Astrocyte (in vitro differentiated cells and primary cell): Measurements from ENCODE around the gene NOS1AP. TPM values are rescaled to one million over a fixed set of nuclear protein-coding genes. Genes with fewer than 3 reads are reported as not detected.

Source experiments
- DNase-seq: peaks from one replicate; pipeline ENCODE4 v3.0.0-alpha.2; 2010; ENCODE audit warnings: low read depth
- FAIRE-seq: peaks from 2 replicates; lab custom pipeline; 2011; peaks lifted over from hg19 to GRCh38; lab: Jason Lieb, UNC
- H2AFZ ChIP-seq: 2 replicates; pipeline ENCODE4 v1.6.0; 2012; ENCODE audit warnings: low read depth, low read length, inconsistent platforms
- H3K27ac ChIP-seq: 2 replicates; pipeline ENCODE4 v1.5.1; 2011; ENCODE audit warnings: low read depth, low read length, inconsistent platforms
- H3K27me3 ChIP-seq: 2 replicates; pipeline ENCODE4 v1.6.0; 2011; ENCODE audit warnings: low read length, inconsistent platforms; ENCODE audit not compliant: insufficient read depth
- H3K36me3 ChIP-seq: 2 replicates; pipeline ENCODE4 v1.5.1; 2011; ENCODE audit warnings: low read length, inconsistent platforms; ENCODE audit not compliant: insufficient read depth
- H3K4me1 ChIP-seq: 2 replicates; pipeline ENCODE4 v1.5.1; 2011; ENCODE audit warnings: low read length, inconsistent platforms; ENCODE audit not compliant: insufficient read depth
- H3K4me2 ChIP-seq: 2 replicates; pipeline ENCODE4 v1.6.0; 2012; ENCODE audit warnings: low read length, inconsistent platforms
- H3K4me3 ChIP-seq: 2 replicates; pipeline ENCODE4 v1.5.1; 2011; ENCODE audit warnings: low read depth, mild to moderate bottlenecking, low read length, inconsistent platforms; ENCODE audit not compliant: insufficient read depth
- H3K79me2 ChIP-seq: 2 replicates; pipeline ENCODE4 v1.6.0; 2012; ENCODE audit warnings: mild to moderate bottlenecking, low read length, inconsistent platforms; ENCODE audit not compliant: insufficient read depth
- H3K9ac ChIP-seq: 2 replicates; pipeline ENCODE4 v1.6.0; 2012; ENCODE audit warnings: mild to moderate bottlenecking, low read length, inconsistent platforms
- H3K9me3 ChIP-seq: 2 replicates; pipeline ENCODE4 v1.5.1; 2012; ENCODE audit warnings: low read depth, mild to moderate bottlenecking, low read length, inconsistent platforms; ENCODE audit not compliant: insufficient read depth
- H4K20me1 ChIP-seq: 2 replicates; pipeline ENCODE4 v1.6.0; 2012; ENCODE audit warnings: low read length, inconsistent platforms; ENCODE audit not compliant: insufficient read depth
- H3K27ac Mint-ChIP-seq: one replicate; pipeline ENCODE4 v1.8.0; 2021; ENCODE audit warnings: mild to moderate bottlenecking, mixed read lengths; ENCODE audit not compliant: unreplicated experiment
- H3K27me3 Mint-ChIP-seq: one replicate; pipeline ENCODE4 v1.8.0; 2021; ENCODE audit warnings: low read depth, mixed read lengths; ENCODE audit not compliant: unreplicated experiment
- H3K36me3 Mint-ChIP-seq: one replicate; pipeline ENCODE4 v1.8.0; 2021; ENCODE audit warnings: low read depth, mixed read lengths; ENCODE audit not compliant: unreplicated experiment
- H3K4me1 Mint-ChIP-seq: one replicate; pipeline ENCODE4 v1.8.0; 2021; ENCODE audit warnings: low read depth, mixed read lengths; ENCODE audit not compliant: unreplicated experiment
- H3K4me3 Mint-ChIP-seq: one replicate; pipeline ENCODE4 v1.8.0; 2021; ENCODE audit warnings: mild to moderate bottlenecking, moderate library complexity, mixed read lengths; ENCODE audit not compliant: unreplicated experiment
- H3K9me3 Mint-ChIP-seq: one replicate; pipeline ENCODE4 v1.8.0; 2021; ENCODE audit warnings: mild to moderate bottlenecking, mixed read lengths; ENCODE audit not compliant: unreplicated experiment
- CTCF ChIP-seq: IDR thresholded peaks from 2 replicates; pipeline ENCODE4 v1.5.1; 2011; ENCODE audit warnings: low read depth, mild to moderate bottlenecking, inconsistent platforms, low read length, moderate library complexity; ENCODE audit not compliant: insufficient read depth
- EZH2 ChIP-seq: IDR thresholded peaks from 2 replicates; pipeline ENCODE4 v1.6.1; 2012; ENCODE audit warnings: mild to moderate bottlenecking, low read length, inconsistent platforms; ENCODE audit not compliant: insufficient read depth
- total RNA-seq: library from RNA; stranded (reverse); gene quantifications from 2 replicates; pipeline ENCODE4 v1.2.1, GENCODE V29; 2021

NOS1AP gene
- total RNA-seq, 1 donor from 2014 or later = 1.2 TPM

- no peaks in the 10 kb centered on the region for H3K9me3 Mint-ChIP-seq
- H3K4me3 ChIP-seq = no peak overlapping the region
Measured at GRCh38 chr1:162215902-162216301, 146.4 kb downstream of the NOS1AP start.

GRCh38 chr1:162216604-162217003 is 147.1 kb downstream of the NOS1AP start:
- Mint-ChIP-seq H3K4me3 (no peak overlapping the region), H3K4me1 (peaks cover 9% of the 10 kb centered on the region), H3K9me3 (no peaks in the 10 kb centered on the region), H3K27ac (no peak overlapping the region), H3K27me3 (peaks cover 2% of the 10 kb centered on the region), H3K36me3 (no peaks in the 10 kb centered on the region)
- Histone ChIP-seq H3K79me2 (no peaks in the 10 kb centered on the region), H3K9ac (no peak overlapping the region), H3K27ac (no peak overlapping the region), H3K9me3 (no peaks in the 10 kb centered on the region), H3K4me2 (no peak overlapping the region), H2AFZ (no peak overlapping the region), H3K4me3 (no peak overlapping the region), H3K36me3 (no peaks in the 10 kb centered on the region), H4K20me1 (no peaks in the 10 kb centered on the region), H3K4me1 (no peaks in the 10 kb centered on the region), H3K27me3 (no peaks in the 10 kb centered on the region)
- FAIRE-seq = no peak
- TF ChIP-seq EZH2 (no peak), CTCF (no peak)
- no peak for DNase-seq

More at GRCh38 chr1:162215902-162216301, 146.4 kb downstream of the NOS1AP start:
- DNase-seq (peak; percentile 45), FAIRE-seq (no peak)
- Histone ChIP-seq H4K20me1 (no peaks in the 10 kb centered on the region), H3K36me3 (no peaks in the 10 kb centered on the region), H3K9ac (no peak overlapping the region), H3K9me3 (no peaks in the 10 kb centered on the region), H3K27me3 (no peaks in the 10 kb centered on the region), H3K4me2 (no peak overlapping the region), H3K4me1 (no peaks in the 10 kb centered on the region), H3K27ac (no peak overlapping the region), H2AFZ (no peak overlapping the region), H3K79me2 (no peaks in the 10 kb centered on the region)
- no peak overlapping the region for H3K4me3 Mint-ChIP-seq
- peaks cover 9% of the 10 kb centered on the region for H3K4me1 Mint-ChIP-seq
- no peaks in the 10 kb centered on the region for H3K36me3 Mint-ChIP-seq
- H3K27ac Mint-ChIP-seq = no peak overlapping the region
- H3K27me3 Mint-ChIP-seq = peaks cover 2% of the 10 kb centered on the region
- TF ChIP-seq EZH2 (no peak), CTCF (no peak)

GRCh38 chr1:162217706-162218105 is 148.2 kb downstream of the NOS1AP start:
- Mint-ChIP-seq H3K27ac (no peak overlapping the region), H3K4me1 (peaks cover 9% of the 10 kb centered on the region), H3K4me3 (no peak overlapping the region), H3K36me3 (no peaks in the 10 kb centered on the region), H3K9me3 (no peaks in the 10 kb centered on the region), H3K27me3 (peaks cover 2% of the 10 kb centered on the region)
- Histone ChIP-seq H3K9me3 (no peaks in the 10 kb centered on the region), H3K79me2 (no peaks in the 10 kb centered on the region), H3K27ac (no peak overlapping the region), H3K4me1 (no peaks in the 10 kb centered on the region), H3K9ac (no peak overlapping the region), H3K4me2 (no peak overlapping the region), H3K36me3 (no peaks in the 10 kb centered on the region), H3K4me3 (no peak overlapping the region), H2AFZ (no peak overlapping the region), H3K27me3 (no peaks in the 10 kb centered on the region), H4K20me1 (no peaks in the 10 kb centered on the region)
- DNase-seq (no peak), FAIRE-seq (no peak)
- no peak for TF ChIP-seq CTCF
- TF ChIP-seq EZH2 = no peak
